Occipital lobe (tissue), 2 donors: ENCODE measurements around the gene OR2V2. TPM values are rescaled to one million over a fixed set of nuclear protein-coding genes. Genes with fewer than 3 reads are reported as not detected.
"Not testable (repeated sequence)": the region's sequence is repeated elsewhere in the genome, so short reads cannot be mapped to it uniquely, and the experiment has no call there.

ENCODE experiments used
- DNase-seq: peaks from one replicate; lab custom pipeline; 2025; lab: John Stamatoyannopoulos, UW
- total RNA-seq: library from RNA; depleted of rRNA; stranded (reverse); fragments of >200 nt; gene quantifications from one replicate; pipeline ENCODE4 v1.2.3, GENCODE V29; 2014

The OR2V2 gene
- total RNA-seq, 1 donor from 2014 or later: not detected

DNA sequence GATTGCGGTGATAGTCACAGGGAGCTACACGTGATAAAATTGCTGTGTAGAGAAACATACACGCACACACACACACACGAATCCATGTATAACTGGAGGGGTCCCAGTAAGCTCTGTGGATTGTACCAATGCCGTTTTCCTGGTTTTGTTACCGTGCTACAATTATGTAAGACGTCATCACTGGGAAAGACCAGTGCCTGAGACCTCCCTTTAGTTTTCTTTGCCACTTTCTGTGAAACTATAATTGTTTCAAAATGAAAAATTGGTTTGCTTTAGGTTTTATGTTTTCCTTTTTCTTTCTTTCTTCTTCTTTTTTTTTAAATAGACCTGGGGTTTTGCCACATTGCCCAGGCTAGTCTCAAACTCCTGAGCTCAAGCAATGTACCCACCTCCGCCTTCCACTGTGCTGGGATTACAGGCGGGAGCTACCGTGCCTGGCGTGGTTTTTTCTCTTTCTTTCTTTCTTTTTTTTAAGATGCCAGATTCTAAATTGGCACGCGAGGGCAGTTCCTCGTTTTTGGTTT, 21.3 kb downstream of the OR2V2 start:
- DNase-seq: no peak

DNA sequence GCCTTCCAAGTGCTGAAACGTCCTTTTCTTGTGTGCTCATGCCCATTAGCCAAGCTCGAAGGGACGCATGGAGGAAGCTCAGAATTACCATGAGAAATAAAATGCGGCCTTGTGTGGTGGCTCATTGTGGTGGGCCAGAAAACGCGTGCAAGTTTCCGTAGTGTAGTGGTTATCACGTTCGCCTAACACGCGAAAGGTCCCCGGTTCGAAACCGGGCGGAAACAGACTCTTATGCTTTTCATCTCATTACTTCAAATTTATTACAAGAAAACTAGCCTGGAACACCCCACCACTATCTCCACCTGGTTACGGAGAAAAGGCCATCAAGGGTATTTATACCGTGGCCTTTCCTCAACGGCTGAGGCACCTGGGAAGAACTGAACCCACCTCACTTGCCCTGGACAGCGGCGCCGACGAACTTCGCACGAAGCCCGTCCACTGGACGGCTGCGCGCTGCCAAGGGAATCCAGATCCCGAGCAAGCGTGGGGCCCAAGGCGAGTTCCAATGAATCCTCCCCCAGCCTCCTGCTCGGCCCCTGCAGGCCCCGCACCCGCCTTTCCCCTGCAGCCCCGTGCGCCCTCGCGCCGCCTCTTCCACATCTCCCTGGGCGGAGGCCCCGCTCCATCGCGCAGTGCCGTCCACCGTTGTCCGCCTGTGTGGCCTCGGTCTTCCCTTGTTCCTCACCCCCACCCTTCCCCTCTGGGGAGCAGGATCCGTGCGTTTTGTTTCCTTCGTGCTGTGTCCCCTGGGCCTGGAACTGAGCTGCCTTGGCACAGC, 22.3 kb downstream of the OR2V2 start:
- not testable (repeated sequence) for DNase-seq

DNA sequence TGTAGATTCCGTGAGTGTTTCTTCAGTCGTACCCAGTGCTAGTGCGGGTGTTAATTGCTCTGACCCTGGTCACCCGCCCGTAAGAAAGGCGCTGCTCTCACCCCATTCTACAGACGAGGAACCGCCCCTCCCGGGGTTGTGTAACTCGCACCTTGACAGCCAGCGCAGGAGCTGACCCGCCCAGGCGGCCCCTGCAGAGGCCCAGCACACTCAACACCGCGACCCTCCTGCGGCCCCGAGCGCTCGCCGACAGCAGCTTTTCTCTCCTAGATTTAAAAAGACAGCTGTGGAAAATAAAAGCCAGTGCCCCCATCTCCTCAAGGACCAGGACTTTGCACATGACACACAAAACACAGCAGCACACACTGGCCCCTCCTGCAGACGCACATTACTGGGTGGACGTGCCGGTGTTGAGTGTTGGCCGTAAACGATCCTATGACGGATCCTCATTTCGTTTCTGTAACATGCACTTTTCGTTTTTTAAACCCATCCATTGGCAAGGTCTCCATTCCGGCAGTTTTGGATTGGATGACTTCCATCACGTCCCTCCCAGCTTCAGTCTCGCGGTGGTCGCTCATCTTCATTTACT, 22.9 kb downstream of the OR2V2 start:
- no peak for DNase-seq

DNA sequence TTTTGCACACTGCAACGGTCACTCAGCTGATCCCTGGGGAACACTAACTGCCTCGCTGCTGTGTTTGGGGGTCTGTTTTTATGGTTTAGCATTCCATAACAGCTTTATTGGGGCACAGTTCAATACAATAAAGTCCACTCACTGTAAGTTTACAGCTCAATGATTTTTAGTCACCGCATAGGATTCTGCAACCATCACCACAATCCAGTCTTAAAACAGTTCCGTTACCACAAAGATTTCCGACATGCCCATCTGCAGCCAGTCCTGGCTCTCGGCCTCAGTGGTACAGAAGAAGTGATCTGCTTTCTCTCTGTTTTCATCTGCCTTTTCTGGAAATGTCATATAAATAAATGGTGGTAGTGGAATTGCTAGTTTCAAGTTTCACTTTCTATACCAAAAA, 23.6 kb downstream of the OR2V2 start:
- DNase-seq: no peak

DNA sequence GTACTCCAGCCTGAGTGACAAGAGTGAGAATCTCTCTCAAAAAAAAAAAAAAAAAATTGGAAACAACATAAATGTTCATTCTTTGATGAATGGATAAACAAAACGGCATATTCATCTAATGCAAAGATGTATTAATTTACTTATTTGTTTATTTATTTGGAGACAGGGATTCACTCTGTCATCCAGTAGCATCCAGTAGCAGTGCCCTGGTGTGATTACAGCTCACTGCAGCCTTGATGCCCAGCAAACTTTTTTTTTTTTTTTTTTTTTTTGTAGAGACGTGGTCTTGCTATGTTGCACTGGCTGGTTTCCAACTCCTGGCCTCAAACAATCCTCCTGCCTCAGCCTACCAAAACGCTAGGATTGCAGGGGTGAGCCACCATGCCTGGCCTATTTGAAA, 24.4 kb downstream of the OR2V2 start:
- no peak for DNase-seq

DNA sequence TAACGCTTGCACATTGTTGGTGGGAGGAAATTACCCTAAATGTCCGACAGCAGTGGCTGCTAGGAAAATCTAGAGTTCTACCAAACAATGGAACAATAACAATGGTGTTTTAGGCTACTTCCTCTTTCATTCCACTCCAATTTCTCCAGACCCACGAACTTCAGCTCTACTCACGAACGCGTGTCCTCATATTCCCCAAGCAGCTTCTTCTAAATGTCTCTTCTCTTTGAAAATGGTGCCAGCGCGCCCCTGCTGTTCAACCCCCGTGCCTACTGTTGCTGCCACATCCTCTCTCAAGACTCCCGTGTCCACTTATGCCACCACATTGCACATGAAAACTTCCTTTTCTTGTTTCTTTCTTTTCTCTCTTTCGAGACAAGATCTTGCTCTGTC, 25.6 kb downstream of the OR2V2 start:
- no peak for DNase-seq

DNA sequence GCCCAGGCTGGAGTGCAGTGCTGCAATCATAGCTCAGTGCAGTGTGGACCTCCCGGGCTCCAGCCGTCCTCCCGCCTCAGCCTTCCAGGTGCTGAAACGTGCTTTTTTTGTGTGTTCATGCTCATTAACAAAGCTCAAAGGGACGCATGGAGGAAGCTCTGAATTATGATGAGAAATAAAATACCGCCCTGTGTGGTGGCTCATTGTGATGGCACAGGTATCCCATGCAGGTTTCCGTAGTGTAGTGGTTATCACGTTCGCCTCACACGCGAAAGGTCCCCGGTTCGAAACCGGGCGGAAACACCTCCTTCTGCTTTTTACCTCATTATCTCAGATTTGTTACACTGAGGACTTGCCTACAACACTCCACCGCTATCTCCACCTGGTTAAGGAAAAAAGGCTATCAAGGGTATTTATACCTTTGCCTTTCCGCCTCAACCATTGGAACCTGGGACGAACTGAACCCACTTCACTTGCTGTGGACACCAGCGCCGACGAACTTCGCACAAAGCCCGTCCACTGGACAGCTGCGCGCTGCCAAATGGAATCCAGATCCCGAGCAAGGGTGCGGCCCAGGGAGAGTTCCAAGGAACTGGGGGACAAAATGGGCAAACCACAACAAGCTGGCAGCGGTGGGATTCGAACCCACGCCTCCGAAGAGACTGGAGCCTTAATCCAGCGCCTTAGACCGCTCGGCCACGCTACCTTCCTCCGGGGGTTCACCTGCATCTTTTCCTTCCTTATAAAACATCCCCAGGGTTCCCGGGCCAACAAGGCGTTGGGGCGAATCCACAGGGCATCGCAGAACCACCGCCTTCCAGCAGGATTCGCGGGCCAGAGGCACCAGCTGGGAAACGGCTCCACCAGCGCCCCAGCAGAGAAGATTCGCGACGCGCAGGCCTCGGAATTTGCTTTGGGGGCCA, 26.3 kb downstream of the OR2V2 start:
- DNase-seq: no peak

DNA sequence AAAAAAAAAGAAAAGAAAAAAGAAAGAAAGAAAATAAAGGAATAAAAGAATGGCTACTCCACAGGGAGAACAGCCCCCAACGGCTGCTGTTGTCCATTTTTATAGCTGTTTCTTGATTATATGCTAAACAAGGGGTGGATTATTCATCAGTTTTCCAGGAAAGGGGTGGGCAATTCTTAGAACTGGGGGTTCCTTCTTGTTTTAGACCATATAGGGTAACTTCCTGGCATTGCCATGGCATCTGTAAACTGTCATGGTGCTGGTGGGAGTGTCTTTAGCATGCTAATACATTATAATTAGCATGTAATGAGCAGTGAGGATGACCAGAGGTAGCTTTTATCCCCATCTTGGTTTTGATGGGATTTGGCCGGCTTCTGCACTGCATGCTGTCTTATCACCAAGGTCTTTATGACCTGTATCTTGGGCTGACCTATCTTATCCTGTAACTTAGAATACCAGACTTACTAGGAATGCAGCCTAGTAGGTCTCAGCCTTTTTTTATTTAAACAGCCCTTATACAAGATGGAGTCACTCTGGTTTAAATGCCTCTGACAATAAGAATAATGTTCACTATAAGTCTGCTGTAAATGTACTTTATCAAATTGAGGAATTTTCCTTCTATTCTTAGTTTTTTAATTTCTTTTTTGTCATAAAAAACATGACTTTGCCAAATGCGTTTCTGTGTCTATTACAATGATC, 29.0 kb downstream of the OR2V2 start:
- no peak for DNase-seq

DNA sequence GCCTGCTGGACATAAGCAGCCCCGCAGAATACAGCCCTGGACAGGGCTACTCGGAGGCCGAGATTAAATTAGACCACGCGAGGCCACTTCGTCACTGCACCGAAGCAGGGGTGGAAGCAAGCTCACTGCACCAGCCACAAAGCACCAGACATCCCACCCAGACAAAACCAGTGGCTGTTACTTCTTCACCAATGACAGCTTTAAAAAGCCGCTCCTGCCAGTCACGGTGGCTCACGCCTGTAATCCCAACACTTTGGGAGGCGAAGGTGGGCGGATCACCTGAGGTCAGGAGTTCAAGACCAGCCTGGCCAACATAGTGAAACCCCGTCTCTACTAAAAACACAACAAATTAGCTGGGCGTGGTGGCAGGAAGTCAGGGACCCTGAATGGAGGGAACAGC, 30.2 kb downstream of the OR2V2 start:
- DNase-seq: not testable (repeated sequence)

DNA sequence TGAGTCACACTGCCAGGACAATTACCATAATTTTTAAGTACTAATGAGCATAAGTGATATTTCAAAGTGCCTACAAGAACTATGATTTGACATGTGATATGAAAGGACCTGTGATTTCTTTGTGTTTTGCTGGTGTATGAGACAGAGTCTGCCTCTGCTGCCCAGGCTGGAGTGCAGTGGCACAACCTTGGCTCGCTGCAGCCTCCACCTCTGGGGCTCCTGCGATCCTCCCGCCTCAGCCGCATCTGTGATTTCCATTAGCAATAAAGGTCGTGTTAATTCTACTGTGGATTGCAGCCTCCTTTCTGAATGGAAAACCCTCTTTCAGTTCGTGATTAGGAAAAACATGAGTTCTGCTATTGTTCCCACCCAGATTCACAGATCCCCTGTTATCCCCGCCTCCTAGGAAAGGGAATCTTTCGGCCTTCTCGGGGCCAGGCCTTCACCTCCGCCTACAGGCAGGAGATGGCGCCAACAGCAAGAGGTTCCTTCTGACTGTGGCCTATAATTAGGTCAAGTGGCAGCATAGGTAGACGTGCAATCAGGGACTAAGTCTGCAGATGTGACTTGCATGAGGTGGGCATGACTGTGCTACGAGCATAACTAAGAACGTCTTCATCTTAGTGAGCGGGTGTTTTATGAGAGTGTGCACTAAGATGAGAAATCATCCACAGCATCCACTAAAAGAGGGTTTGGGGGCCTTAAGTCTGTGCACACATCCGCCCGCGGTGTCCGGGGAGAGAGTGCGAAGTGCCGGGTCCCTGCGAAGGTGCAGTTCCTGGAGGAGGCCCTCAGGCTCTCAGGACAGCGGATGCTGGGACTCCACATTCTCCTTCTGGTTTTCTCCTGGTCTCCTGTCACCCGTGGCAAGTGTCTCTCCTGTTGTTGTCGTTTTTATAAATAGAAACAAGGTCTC, 34.5 kb downstream of the OR2V2 start:
- no peak for DNase-seq

DNA sequence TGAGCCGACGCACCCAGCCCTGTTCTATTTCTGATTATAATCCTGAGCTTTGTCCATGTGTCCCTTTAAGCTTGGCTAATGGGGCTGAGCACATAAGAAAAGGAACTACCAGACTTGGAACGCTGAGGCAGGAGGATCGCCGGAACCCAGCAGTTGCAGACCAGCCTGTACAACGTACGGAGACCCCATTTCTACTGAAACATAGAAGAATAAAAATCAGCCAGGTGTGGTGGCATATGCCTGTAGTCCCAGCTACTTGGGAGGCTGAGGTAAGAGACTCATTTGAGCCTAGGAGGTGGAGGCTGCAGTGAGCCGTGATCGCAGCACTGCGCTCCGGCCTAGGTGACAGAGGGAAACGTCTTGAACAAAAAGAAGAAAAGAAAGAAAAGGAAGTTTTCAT, 35.3 kb downstream of the OR2V2 start:
- DNase-seq: no peak

DNA sequence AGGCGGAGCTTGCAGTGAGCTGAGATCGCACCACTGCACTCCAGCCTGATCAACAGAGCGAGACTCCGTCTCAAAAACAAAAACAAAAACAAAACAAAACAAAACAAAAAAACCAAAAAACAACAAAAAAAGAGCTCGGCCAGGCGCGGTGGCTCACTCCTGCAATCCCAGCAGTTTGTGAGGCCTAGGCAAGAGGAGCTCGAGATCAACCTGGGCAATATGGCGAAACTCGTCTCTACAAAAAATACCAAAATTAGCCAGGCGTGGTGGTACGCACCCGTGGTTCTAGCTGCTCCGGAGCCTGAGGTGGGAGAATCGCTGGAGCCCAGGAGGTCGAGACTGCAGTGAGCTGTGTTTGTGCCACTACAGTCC, 37.4 kb downstream of the OR2V2 start:
- no peak for DNase-seq

DNA sequence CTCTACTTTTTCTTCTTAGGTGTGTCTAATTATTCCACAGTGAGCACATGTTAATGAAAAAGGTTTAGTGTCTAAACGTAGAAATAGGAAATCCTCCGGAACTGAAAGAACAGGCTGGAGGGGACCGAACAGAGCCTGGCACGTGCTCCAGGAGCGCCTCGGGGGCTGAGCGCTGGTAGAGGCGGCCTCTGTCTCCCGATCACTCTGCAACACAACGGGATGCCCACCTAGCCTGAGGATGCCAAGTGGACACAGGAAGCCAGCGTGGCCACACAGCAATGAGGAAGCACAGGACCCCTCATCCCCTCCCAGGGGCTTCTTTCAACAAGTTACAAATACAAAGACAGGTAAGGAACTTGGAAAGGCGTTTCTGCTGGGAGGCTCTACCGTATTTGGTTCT, 38.2 kb downstream of the OR2V2 start:
- no peak for DNase-seq

DNA sequence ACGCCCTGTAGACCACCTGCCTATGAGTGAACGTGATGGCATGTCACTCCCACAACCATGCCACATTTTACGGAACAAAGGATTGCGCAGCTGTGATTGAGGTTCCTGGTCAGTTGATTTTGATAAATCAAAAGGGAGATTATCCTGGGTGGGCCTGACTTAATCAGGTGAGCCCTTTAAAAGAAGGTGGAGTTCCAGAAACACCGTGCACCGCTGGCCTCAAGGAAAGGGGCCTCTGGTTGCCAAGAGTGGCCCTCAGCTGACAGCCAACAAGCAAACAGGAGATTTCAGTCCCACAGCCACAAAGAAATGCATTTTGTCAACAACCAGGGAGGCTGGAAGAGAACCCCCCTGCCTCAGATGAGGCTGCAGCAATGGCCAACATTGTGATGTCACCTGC, 38.6 kb downstream of the OR2V2 start:
- no peak for DNase-seq

DNA sequence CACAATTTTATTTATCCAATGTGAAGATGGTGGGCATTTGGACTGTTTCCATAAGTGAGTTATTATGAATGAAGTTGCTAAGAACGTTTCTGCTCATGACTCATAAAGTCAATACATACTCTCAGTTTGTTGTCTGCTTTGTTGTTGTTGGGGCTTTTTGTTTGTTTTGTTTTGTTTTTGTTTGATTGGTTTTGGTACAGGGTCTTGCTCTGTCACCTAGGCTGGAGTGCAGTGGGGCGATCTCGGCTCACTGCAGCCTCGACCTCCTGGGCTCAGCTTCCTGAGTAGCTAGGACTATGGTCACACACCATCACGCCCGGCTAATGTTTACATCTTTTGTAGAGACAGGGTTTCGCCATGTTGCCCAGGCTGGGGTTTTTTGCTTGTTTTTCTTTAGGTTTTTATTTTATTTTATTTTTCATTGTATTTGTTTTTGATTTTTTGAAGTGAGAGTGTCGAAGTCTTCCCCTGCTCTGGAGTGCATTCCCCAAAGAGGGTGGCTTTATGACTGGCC, 39.7 kb downstream of the OR2V2 start:
- no peak for DNase-seq

DNA sequence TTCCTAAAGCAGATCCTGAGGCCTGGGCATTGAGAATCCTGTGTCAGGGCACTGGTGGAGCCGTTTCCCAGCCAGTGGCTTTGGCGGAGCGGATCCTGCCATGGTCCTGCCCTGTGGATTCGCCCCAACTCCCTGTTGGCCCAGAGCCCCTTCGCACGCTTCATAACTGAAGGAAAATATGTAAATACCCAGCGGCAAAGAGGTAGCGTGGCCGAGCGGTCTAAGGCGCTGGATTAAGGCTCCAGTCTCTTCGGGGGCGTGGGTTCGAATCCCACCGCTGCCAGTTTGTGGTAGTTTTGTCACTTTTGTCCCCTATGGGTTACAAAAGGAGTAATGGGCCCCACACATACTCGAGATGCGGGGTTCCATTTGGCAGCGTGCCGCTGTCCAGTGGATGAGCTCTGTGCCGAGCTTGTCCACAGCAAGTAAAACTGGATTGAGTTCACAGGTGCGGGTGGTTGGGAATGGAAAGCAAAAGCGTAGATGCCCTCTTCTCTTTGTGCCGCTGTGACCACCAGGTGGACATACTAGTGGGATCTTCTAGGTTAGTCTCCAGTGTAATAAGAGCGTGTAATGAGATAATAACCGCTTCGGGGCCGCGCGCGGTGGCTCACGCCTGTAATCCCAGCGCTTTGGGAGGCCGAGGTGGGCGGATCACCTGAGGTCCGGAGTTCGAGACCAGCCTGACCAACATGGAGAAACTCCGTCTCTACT, 40.3 kb downstream of the OR2V2 start:
- DNase-seq: no peak

DNA sequence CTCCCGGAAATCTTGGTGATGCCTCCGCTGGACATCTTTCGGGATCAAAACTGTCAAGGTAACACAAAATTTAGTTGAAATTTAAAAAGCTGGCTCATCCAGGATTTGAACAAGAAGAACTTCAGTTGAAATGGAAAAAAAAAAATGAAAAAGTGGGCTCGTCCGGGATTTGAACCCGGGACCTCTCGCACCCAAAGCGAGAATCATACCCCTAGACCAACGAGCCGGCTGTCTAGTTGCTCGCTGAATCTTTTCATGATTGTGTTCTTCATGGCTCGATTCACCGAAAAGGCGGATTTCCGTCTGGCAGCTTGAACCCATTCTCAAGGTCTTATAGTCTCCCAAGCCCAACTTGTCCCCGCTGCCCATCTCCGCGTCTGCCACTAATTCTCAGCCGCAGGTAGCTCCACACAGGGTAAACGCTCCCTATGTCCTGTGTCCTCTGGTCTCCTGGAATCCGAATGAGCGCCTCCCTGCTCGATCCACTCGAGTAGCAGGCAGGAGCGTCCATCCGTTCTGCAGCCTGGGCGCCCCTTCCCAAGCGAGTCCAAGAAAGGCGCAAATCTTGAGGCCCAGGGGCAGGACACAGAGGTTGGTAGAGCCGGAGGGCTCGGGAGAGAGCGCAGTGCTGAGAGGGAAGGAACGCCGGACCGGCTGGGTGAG, 41.4 kb downstream of the OR2V2 start:
- no peak for DNase-seq

DNA sequence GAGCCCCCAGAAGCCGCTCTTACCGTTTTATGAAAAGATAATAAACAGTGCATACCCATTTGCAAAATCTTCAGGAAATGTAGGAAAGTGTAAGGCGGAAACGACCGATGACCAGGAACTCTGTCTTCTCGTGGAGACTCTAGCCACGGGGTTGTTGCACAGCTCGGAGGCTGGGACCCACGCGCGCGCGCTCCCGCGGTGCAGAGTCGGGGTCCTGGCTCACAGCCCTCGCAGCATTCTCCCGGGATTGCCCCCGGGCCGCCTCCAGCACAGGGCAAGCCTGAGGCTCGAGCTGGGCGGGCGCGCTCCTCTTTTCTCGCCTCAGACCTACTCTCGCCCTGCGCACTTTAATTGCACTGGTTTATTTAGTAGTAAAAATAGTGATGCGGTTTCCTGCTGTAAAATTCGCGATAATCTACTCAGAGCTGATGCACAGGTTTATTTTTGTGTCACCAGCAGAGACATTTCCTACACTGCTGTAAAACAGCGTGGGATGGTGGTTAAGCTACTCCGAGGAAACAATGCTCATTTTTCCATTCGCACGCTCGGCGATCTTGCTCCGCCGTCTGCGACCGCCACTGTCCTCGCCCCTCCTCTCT, 42.1 kb downstream of the OR2V2 start:
- DNase-seq: no peak
